Activated CD4-positive, alpha-beta T cell treated with anti-CD3 and anti-CD28 coated beads, Interleukin-2, amount 10 ng/mL, durations not matched to agents 24 days and 14 days (primary cell): ENCODE measurements around the gene DIAPH3. TPM values are rescaled to one million over a fixed set of nuclear protein-coding genes. Genes with fewer than 3 reads are reported as not detected.

ENCODE experiments used
- DNase-seq: peaks from one replicate; pipeline ENCODE4 v3.0.0; 2022
- H3K27ac Mint-ChIP-seq: one replicate; pipeline ENCODE4 v1.8.0; 2022; ENCODE audit warnings: mild to moderate bottlenecking, mixed read lengths
- H3K27me3 Mint-ChIP-seq: one replicate; pipeline ENCODE4 v1.8.0; 2022; ENCODE audit warnings: mixed read lengths
- H3K36me3 Mint-ChIP-seq: one replicate; pipeline ENCODE4 v1.8.0; 2022; ENCODE audit warnings: low read depth, mild to moderate bottlenecking, mixed read lengths
- H3K4me1 Mint-ChIP-seq: one replicate; pipeline ENCODE4 v1.8.0; 2021; ENCODE audit warnings: mixed read lengths
- H3K4me3 Mint-ChIP-seq: one replicate; pipeline ENCODE4 v1.8.0; 2022; ENCODE audit warnings: mild to moderate bottlenecking, moderate library complexity, mixed read lengths
- H3K9me3 Mint-ChIP-seq: one replicate; pipeline ENCODE4 v1.8.0; 2021; ENCODE audit warnings: mixed read lengths
- intact Hi-C: fragments of 100-400 bp; cut with micrococcal nuclease; formaldehyde crosslinking; loops from one replicate; pipeline ENCODE4 v1.15.1; 2023
- total RNA-seq: library from RNA; stranded (reverse); gene quantifications from 2 replicates; pipeline ENCODE4 v1.2.3, GENCODE V29; 2022

The DIAPH3 gene
- total RNA-seq, 1 donor from 2014 or later, result 26.6 TPM

- Mint-ChIP-seq H3K27me3 (no peaks in the 10 kb centered on the region), H3K9me3 (no peaks in the 10 kb centered on the region), H3K36me3 (no peaks in the 10 kb centered on the region), H3K4me3 (no peak overlapping the region), H3K4me1 (no peaks in the 10 kb centered on the region), H3K27ac (no peak overlapping the region)
- no peak for DNase-seq
- intact Hi-C loops, result no loop called here
Observed at GRCh38 chr13:59665184-59665583, 498.5 kb downstream of the DIAPH3 start.

GRCh38 chr13:59664586-59664985 lies 499.1 kb downstream of the DIAPH3 start:
- H3K27ac Mint-ChIP-seq, result peak overlapping the region; percentile 29
- intact Hi-C loops, result no loop called here
- no peaks in the 10 kb centered on the region for H3K36me3 Mint-ChIP-seq
- no peak overlapping the region for H3K4me3 Mint-ChIP-seq
- H3K27me3 Mint-ChIP-seq, result no peaks in the 10 kb centered on the region
- DNase-seq, result no peak
- no peaks in the 10 kb centered on the region for H3K9me3 Mint-ChIP-seq
- no peaks in the 10 kb centered on the region for H3K4me1 Mint-ChIP-seq

GRCh38 chr13:59663707-59664106 lies 500.0 kb downstream of the DIAPH3 start:
- no peak overlapping the region for H3K27ac Mint-ChIP-seq
- H3K4me3 Mint-ChIP-seq, result no peak overlapping the region
- H3K4me1 Mint-ChIP-seq, result no peaks in the 10 kb centered on the region
- no peaks in the 10 kb centered on the region for H3K27me3 Mint-ChIP-seq
- no peaks in the 10 kb centered on the region for H3K9me3 Mint-ChIP-seq
- DNase-seq, result no peak
- intact Hi-C loops, result no loop called here
- no peaks in the 10 kb centered on the region for H3K36me3 Mint-ChIP-seq

GRCh38 chr13:59660582-59660981 lies 503.1 kb downstream of the DIAPH3 start:
- H3K4me1 Mint-ChIP-seq, result no peaks in the 10 kb centered on the region
- H3K27ac Mint-ChIP-seq, result no peak overlapping the region
- no peaks in the 10 kb centered on the region for H3K9me3 Mint-ChIP-seq
- no peaks in the 10 kb centered on the region for H3K36me3 Mint-ChIP-seq
- no peak for DNase-seq
- H3K27me3 Mint-ChIP-seq, result no peaks in the 10 kb centered on the region
- intact Hi-C loops, result no loop called here
- no peak overlapping the region for H3K4me3 Mint-ChIP-seq

GRCh38 chr13:59659981-59660380 lies 503.7 kb downstream of the DIAPH3 start:
- H3K4me1 Mint-ChIP-seq, result no peaks in the 10 kb centered on the region
- H3K27me3 Mint-ChIP-seq, result no peaks in the 10 kb centered on the region
- no peak for DNase-seq
- H3K36me3 Mint-ChIP-seq, result no peaks in the 10 kb centered on the region
- no peaks in the 10 kb centered on the region for H3K9me3 Mint-ChIP-seq
- H3K4me3 Mint-ChIP-seq, result no peak overlapping the region
- H3K27ac Mint-ChIP-seq, result no peak overlapping the region
- intact Hi-C loops, result no loop called here

GRCh38 chr13:59658738-59659330 lies 504.9 kb downstream of the DIAPH3 start:
- Mint-ChIP-seq H3K4me1 (no peaks in the 10 kb centered on the region), H3K27me3 (no peaks in the 10 kb centered on the region), H3K27ac (no peak overlapping the region), H3K4me3 (no peak overlapping the region), H3K9me3 (no peaks in the 10 kb centered on the region), H3K36me3 (no peaks in the 10 kb centered on the region)
- intact Hi-C loops, result no loop called here
- no peak for DNase-seq

GRCh38 chr13:59658027-59658737 lies 505.5 kb downstream of the DIAPH3 start:
- DNase-seq, result no peak
- Mint-ChIP-seq H3K9me3 (no peaks in the 10 kb centered on the region), H3K27me3 (no peaks in the 10 kb centered on the region), H3K4me1 (no peaks in the 10 kb centered on the region), H3K4me3 (no peak overlapping the region), H3K36me3 (no peaks in the 10 kb centered on the region), H3K27ac (no peak overlapping the region)
- intact Hi-C loops, result no loop called here

- H3K27ac Mint-ChIP-seq, result no peak overlapping the region
- DNase-seq, result no peak
- intact Hi-C loops, result no loop called here
- H3K36me3 Mint-ChIP-seq, result no peaks in the 10 kb centered on the region
- no peaks in the 10 kb centered on the region for H3K9me3 Mint-ChIP-seq
- peaks cover 3% of the 10 kb centered on the region for H3K27me3 Mint-ChIP-seq
- no peak overlapping the region for H3K4me3 Mint-ChIP-seq
- H3K4me1 Mint-ChIP-seq, result no peaks in the 10 kb centered on the region
Observed at GRCh38 chr13:59653916-59654315, 509.8 kb downstream of the DIAPH3 start.

GRCh38 chr13:59651479-59651878 lies 512.2 kb downstream of the DIAPH3 start:
- intact Hi-C loops, result no loop called here
- Mint-ChIP-seq H3K27ac (no peak overlapping the region), H3K9me3 (no peaks in the 10 kb centered on the region), H3K4me3 (no peak overlapping the region), H3K4me1 (no peaks in the 10 kb centered on the region), H3K36me3 (no peaks in the 10 kb centered on the region), H3K27me3 (peaks cover 3% of the 10 kb centered on the region)
- DNase-seq, result no peak

- H3K9me3 Mint-ChIP-seq, result no peaks in the 10 kb centered on the region
- H3K4me1 Mint-ChIP-seq, result no peaks in the 10 kb centered on the region
- H3K36me3 Mint-ChIP-seq, result no peaks in the 10 kb centered on the region
- intact Hi-C loops, result no loop called here
- no peaks in the 10 kb centered on the region for H3K27me3 Mint-ChIP-seq
- no peak overlapping the region for H3K27ac Mint-ChIP-seq
- H3K4me3 Mint-ChIP-seq, result no peak overlapping the region
- DNase-seq, result no peak
Observed at GRCh38 chr13:59643906-59644626, 519.7 kb downstream of the DIAPH3 start.

- no peaks in the 10 kb centered on the region for H3K4me1 Mint-ChIP-seq
- no peak for DNase-seq
- no peaks in the 10 kb centered on the region for H3K9me3 Mint-ChIP-seq
- H3K27ac Mint-ChIP-seq, result no peak overlapping the region
- intact Hi-C loops, result no loop called here
- no peaks in the 10 kb centered on the region for H3K27me3 Mint-ChIP-seq
- H3K36me3 Mint-ChIP-seq, result no peaks in the 10 kb centered on the region
- H3K4me3 Mint-ChIP-seq, result no peak overlapping the region
Observed at GRCh38 chr13:59643364-59643841, 520.3 kb downstream of the DIAPH3 start.

- Mint-ChIP-seq H3K4me3 (no peak overlapping the region), H3K36me3 (no peaks in the 10 kb centered on the region), H3K9me3 (no peaks in the 10 kb centered on the region), H3K27me3 (no peaks in the 10 kb centered on the region), H3K27ac (no peak overlapping the region), H3K4me1 (no peaks in the 10 kb centered on the region)
- intact Hi-C loops, result no loop called here
- no peak for DNase-seq
Observed at GRCh38 chr13:59641817-59642216, 521.9 kb downstream of the DIAPH3 start.

GRCh38 chr13:59641261-59641660 lies 522.5 kb downstream of the DIAPH3 start:
- H3K9me3 Mint-ChIP-seq, result no peaks in the 10 kb centered on the region
- intact Hi-C loops, result no loop called here
- no peak overlapping the region for H3K27ac Mint-ChIP-seq
- no peak for DNase-seq
- no peaks in the 10 kb centered on the region for H3K27me3 Mint-ChIP-seq
- no peaks in the 10 kb centered on the region for H3K36me3 Mint-ChIP-seq
- no peaks in the 10 kb centered on the region for H3K4me1 Mint-ChIP-seq
- no peak overlapping the region for H3K4me3 Mint-ChIP-seq

- DNase-seq, result no peak
- no peaks in the 10 kb centered on the region for H3K4me1 Mint-ChIP-seq
- H3K4me3 Mint-ChIP-seq, result no peak overlapping the region
- no peaks in the 10 kb centered on the region for H3K36me3 Mint-ChIP-seq
- no peak overlapping the region for H3K27ac Mint-ChIP-seq
- H3K9me3 Mint-ChIP-seq, result no peaks in the 10 kb centered on the region
- no peaks in the 10 kb centered on the region for H3K27me3 Mint-ChIP-seq
- intact Hi-C loops, result no loop called here
Observed at GRCh38 chr13:59638404-59638803, 525.3 kb downstream of the DIAPH3 start.
